Ovary (tissue), 9 donors: Measurements from ENCODE around the gene CA4. TPM values are rescaled to one million over a fixed set of nuclear protein-coding genes. Genes with fewer than 3 reads are reported as not detected.
"Not testable (repeated sequence)": the region's sequence is repeated elsewhere in the genome, so short reads cannot be mapped to it uniquely, and the experiment has no call there.

Experiments
- DNase-seq, 5 donors: peaks; one replicate each; pipeline ENCODE4 v3.0.0-alpha.2; 2019 to 2020
- H3K27ac ChIP-seq, 2 donors: fragments of 200-600 bp; one replicate each; pipeline versions ENCODE4 v1.5.1 to v1.8.0; 2019 to 2022
- H3K27me3 ChIP-seq: fragments of 200-600 bp; one replicate; pipeline ENCODE4 v1.8.0; 2022
- H3K36me3 ChIP-seq: fragments of 200-600 bp; sonication (generic); one replicate; pipeline ENCODE4 v1.5.1; 2019
- H3K4me1 ChIP-seq: one replicate; pipeline ENCODE4 v1.8.1; 2013; ENCODE audit warnings: mild to moderate bottlenecking, moderate library complexity; ENCODE audit not compliant: insufficient read depth
- H3K4me3 ChIP-seq: fragments of 200-600 bp; sonication (generic); one replicate; pipeline ENCODE4 v1.5.1; 2017
- H3K9me3 ChIP-seq, 2 donors: fragments of 200-600 bp in 1 of 2; sonication (generic) in 1 of 2; one replicate each; pipeline versions ENCODE4 v1.5.1 to v1.8.1; 2013 to 2019; ENCODE audit warnings: mild to moderate bottlenecking in 1 of 2, moderate library complexity in 1 of 2
- EP300 ChIP-seq: sonication (generic); formaldehyde crosslinking; IDR thresholded peaks from one replicate; pipeline ENCODE4 v1.6.1; 2017; ENCODE audit warnings: antibody characterized with exemption
- POLR2A ChIP-seq: fragments of 450-650 bp; IDR thresholded peaks from one replicate; pipeline ENCODE4 v1.6.1; 2017; ENCODE audit warnings: antibody characterized with exemption, mild to moderate bottlenecking, moderate library complexity
- WGBS, 3 donors: extraction: QIAGEN DNeasy Blood & Tissue Kit in 1 of 3; methylation state at CpG; one replicate each; pipeline versions ENCODE4 v1.1.5 to v1.1.7; 2013 to 2017; 5-methylcytosine and 5-hydroxymethylcytosine counted together
- intact Hi-C, 4 donors: fragments of 100-400 bp; cut with DNase I; formaldehyde crosslinking; loops; one replicate each; pipeline versions ENCODE4 v1.11.0 to v1.15.1; 2022 to 2023
- polyA plus RNA-seq, 2 donors: library from polyadenylated mRNA; stranded (reverse); fragments of 200-250 nt in 1 of 2; fragments of 350-450 nt in 1 of 2; fragmentation: Illumina TruSeq in 1 of 2; extraction: RNeasy Lipid Tissue Mini Kit (QIAGEN cat#74804) in 1 of 2; gene quantifications; one replicate each; pipeline ENCODE4 v1.2.3, GENCODE V29; 2013 to 2014
- total RNA-seq, 7 donors: library from RNA; depleted of rRNA in 2 of 7; stranded (reverse); fragments of >200 nt in 2 of 7; fragmentation: NEBNext Ultra II Directional in 3 of 7; extraction: Animal tissue kit (Norgen Biotek cat#: 25700) in 3 of 7; gene quantifications; one replicate each; pipeline versions ENCODE4 v1.1.0 to v1.2.4, GENCODE V29; 2016 to 2023
- TF ChIP-seq, protein P1 (sequence below), 3 donors: fragments of 450-650 bp in 2 of 3; fragments of 200-600 bp in 1 of 3; IDR thresholded peaks; one replicate each; pipeline versions ENCODE4 v1.5.1 to v1.8.0; 2016 to 2022; ENCODE audit warnings: antibody characterized with exemption in 3 of 3, mild to moderate bottlenecking in 1 of 3
- donor health status: DM: no; HTN: no; CAD: no; lungs with moderate emphysema.
- donor health status: DM: no; HTN: no; CAD: no.
- donor health status: Bipolar disorder and iron deficiency.
- donor health status: DM: yes; HTN: yes; CAD: no.
- donor health status: DM: no; HTN: no; CAD: no.
- donor health status: DM: yes; HTN: yes; CAD: no.

The CA4 gene
- total and polyA plus RNA-seq, 9 donors = 1.1 to 39.3 (median 4.2) TPM

GRCh38 chr17:60173304-60173819 lies 23.6 kb downstream of the CA4 start:
- TF ChIP-seq EP300 = no peak
- TF ChIP-seq, protein P1, sequence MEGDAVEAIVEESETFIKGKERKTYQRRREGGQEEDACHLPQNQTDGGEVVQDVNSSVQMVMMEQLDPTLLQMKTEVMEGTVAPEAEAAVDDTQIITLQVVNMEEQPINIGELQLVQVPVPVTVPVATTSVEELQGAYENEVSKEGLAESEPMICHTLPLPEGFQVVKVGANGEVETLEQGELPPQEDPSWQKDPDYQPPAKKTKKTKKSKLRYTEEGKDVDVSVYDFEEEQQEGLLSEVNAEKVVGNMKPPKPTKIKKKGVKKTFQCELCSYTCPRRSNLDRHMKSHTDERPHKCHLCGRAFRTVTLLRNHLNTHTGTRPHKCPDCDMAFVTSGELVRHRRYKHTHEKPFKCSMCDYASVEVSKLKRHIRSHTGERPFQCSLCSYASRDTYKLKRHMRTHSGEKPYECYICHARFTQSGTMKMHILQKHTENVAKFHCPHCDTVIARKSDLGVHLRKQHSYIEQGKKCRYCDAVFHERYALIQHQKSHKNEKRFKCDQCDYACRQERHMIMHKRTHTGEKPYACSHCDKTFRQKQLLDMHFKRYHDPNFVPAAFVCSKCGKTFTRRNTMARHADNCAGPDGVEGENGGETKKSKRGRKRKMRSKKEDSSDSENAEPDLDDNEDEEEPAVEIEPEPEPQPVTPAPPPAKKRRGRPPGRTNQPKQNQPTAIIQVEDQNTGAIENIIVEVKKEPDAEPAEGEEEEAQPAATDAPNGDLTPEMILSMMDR (IDR thresholded peaks at IDR 0.05) = no peak
- no peak for TF ChIP-seq POLR2A
- no peak for DNase-seq
- H3K9me3 ChIP-seq = no peaks in the 10 kb centered on the region

DNA sequence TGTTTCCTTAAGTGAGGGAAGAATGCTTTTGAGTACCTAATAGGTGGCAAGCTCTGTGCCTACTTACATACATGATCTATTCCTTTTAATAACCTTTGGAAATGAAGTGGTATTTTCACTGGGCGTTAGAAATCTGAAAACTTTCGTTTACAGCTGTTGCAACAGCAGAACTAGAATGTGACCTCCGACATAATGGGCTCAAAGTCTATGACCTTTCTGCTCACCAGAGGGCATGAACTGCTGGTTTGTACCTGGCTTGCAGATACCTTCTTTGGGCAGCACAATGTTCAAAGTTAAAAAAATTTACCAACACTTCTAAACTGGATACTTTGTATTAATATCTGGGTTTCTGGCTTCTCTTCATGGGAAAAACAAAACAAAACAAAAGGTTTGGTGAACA lies 24.3 kb downstream of the CA4 start:
- Histone ChIP-seq H3K9me3 (no peaks in the 10 kb centered on the region), H3K4me3 (no peak overlapping the region), H3K27ac (no peak overlapping the region), H3K36me3 (no peaks in the 10 kb centered on the region), H3K4me1 (peaks cover 3% of the 10 kb centered on the region), H3K27me3 (no peaks in the 10 kb centered on the region)
- DNase-seq = no peak
- TF ChIP-seq, protein P1 (IDR thresholded peaks at IDR 0.05) = no peak
- TF ChIP-seq EP300 (no peak), POLR2A (no peak)
- WGBS, 3 donors = 58 to 67% (median 61%) methylated on average over 3 of the region's 3 CpGs
- intact Hi-C loops = no loop called here

More at GRCh38 chr17:60173304-60173819, 23.6 kb downstream of the CA4 start:
- H3K27ac ChIP-seq = no peak overlapping the region
- intact Hi-C loops = no loop called here
- no peaks in the 10 kb centered on the region for H3K27me3 ChIP-seq
- no peaks in the 10 kb centered on the region for H3K36me3 ChIP-seq
- peaks cover 3% of the 10 kb centered on the region for H3K4me1 ChIP-seq
- H3K4me3 ChIP-seq = no peak overlapping the region
- 70 to 76% (median 71%) methylated on average over 2 of the region's 2 CpGs for WGBS, 3 donors

DNA sequence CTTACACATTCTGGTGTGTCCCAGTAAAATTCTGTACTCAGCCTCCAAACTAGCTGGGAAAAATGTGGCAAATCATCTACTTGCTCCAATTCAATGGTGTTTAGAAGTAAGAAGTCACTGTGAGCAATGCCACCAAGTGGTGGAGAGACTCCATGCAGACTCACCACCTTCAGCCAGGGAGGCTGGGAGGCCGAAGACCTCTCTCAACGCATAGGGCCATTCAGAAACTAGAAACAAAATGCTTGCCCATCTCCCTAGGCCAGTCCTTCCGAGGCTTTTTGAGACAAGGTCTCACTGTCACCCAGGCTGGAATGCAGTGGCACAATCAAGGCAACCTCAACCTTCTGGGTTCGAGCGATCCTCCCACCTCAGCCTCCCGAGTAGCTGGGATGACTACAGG lies 25.0 kb downstream of the CA4 start:
- intact Hi-C loops, H3K36me3 ChIP-seq, H3K4me1 ChIP-seq, DNase-seq, H3K27ac ChIP-seq, H3K4me3 ChIP-seq, H3K27me3 ChIP-seq, H3K9me3 ChIP-seq: not testable (repeated sequence)
- 94 to 96% (median 95%) methylated on average over 6 of the region's 6 CpGs for WGBS, 3 donors

DNA sequence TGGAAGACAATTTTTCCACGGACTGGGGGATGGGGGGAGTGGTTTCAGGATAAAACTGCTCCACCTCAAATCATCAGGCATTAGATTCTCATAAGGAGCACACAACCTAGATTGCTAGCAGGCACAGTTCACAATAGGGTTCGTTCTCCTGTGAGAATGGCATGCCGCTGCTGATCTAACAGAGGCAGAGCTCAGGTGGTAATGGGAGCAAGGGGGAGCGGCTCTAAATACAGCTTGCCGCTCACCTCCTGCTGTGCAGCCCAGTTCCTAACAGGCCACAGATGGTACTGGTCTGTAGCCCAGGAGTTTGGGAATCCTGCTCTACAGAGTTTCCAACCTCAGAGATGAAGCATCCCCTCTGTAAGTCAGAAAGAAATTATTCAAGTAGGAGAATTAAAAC lies 27.0 kb downstream of the CA4 start:
- H3K36me3 ChIP-seq, intact Hi-C loops, H3K4me3 ChIP-seq, H3K9me3 ChIP-seq, DNase-seq, H3K4me1 ChIP-seq, H3K27me3 ChIP-seq, H3K27ac ChIP-seq: not testable (repeated sequence)
- WGBS, 3 donors = 89 to 94% (median 91%) methylated on average over 5 of the region's 5 CpGs

GRCh38 chr17:60178180-60178579 lies 28.4 kb downstream of the CA4 start:
- H3K9me3 ChIP-seq, H3K27me3 ChIP-seq, DNase-seq, H3K4me1 ChIP-seq, intact Hi-C loops, H3K36me3 ChIP-seq, H3K27ac ChIP-seq, H3K4me3 ChIP-seq: not testable (repeated sequence)
- 87 to 92% (median 88%) methylated on average over 2 of the region's 2 CpGs for WGBS, 3 donors

DNA sequence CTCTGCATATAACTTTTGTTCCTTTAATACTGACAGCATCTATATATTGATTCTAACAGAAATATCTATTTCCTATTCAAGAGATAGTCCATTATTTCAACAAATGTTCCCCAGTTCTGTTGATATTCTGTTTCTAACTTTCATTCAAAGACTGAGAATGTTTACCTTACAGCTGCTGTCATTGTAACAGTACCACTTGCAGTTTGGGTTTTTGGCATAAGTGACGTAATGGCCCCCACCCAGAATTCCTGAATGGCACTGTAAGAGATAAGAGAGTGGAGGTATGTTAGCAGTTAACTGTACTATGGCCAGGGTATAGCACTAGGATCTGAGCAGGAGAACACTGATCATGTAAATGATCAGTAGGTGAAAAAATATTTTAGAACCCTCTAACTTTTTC lies 30.6 kb downstream of the CA4 start:
- H3K4me1 ChIP-seq, H3K36me3 ChIP-seq, H3K9me3 ChIP-seq, intact Hi-C loops, H3K4me3 ChIP-seq, H3K27ac ChIP-seq, H3K27me3 ChIP-seq, DNase-seq: not testable (repeated sequence)
- 60 to 86% (median 81%) methylated on average over 1 of the region's 1 CpG for WGBS, 3 donors

DNA sequence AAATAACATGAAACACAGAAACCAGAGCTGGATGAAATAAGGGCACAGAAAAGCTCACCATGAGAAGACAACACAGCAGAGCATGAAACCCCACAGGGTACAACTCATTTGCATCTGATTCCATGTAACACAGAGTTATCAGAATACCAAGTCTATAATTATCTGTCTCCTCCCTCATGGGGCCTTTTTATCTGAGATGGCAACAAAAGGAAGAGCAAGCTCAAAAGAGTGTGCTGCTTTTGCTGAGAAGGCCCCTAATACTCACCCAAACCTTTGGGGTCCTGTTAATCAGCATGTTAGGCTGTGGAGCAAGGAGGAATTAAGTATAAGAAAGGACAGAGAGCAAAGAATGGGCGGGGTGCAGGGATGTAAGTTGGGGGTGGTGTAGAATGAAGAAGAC lies 36.6 kb downstream of the CA4 start:
- intact Hi-C loops, H3K36me3 ChIP-seq: not testable (repeated sequence)

DNA sequence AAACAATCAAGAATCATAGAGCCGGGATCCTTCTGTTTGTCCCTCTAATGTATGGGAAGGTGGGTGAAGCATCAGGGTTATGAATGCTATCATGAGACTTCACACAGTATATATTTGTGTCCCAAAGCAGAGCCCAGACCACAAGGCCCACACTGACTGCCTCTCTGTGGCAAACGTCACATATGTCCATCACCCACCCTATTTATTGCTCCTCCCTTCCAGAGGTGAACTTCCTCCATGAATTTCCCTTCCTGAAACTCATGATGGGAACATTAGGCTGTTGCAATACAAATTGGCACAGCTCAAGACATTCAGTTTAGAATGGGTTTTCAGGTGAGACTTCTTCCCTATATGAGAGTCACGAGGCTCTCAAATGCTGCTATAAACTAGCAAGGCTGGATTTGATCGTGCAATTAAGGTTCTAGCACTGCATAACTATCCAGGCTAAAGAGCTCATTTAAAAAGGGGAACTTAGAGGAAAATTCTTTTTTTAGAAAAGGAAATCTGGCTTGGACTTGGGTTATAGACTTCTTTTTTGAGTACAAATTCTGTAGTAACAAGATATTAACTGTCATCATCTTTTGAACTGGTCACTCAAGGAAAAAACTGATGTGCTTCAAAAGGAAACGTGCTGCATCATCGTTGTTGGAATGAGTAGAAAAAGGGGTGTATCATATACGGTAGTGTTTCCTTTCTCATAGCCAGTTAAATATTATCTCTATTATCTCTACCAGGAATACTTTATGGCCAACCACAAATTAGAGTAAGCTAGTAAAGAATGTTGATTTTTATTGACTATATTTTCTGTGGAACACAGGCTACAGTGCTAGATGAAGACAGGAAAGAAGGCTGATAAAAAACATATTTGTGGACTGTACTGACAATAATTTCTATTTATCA lies 37.3 kb downstream of the CA4 start:
- intact Hi-C loops, H3K36me3 ChIP-seq, H3K4me1 ChIP-seq, H3K27ac ChIP-seq, DNase-seq, H3K9me3 ChIP-seq, H3K27me3 ChIP-seq, H3K4me3 ChIP-seq: not testable (repeated sequence)
- 85 to 92% (median 91%) methylated on average over 7 of the region's 7 CpGs for WGBS, 3 donors

More for the DNA sequence above, 36.6 kb downstream of the CA4 start:
- not testable (repeated sequence) for DNase-seq, H3K4me1 ChIP-seq, H3K27me3 ChIP-seq, H3K27ac ChIP-seq, H3K4me3 ChIP-seq, H3K9me3 ChIP-seq
- 92 to 100% (median 93%) methylated on average over 1 of the region's 1 CpG for WGBS, 3 donors
